ENCODE results near the gene NRSN2.

- TF ChIP-seq POLR2A (IDR thresholded peaks at IDR 0.05): no peak
- TF ChIP-seq CTCF (IDR thresholded peaks at IDR 0.05): no peak
These were observed 48.0 kb upstream of the NRSN2 start for GRCh38 chr20:298776-299391.
